ENCODE results near the gene ADGRD2. TPM values are rescaled to one million over a fixed set of nuclear protein-coding genes. Genes with fewer than 3 reads are reported as not detected.

The ADGRD2 gene
- total and polyA plus RNA-seq, 9 donors, result not detected

DNA sequence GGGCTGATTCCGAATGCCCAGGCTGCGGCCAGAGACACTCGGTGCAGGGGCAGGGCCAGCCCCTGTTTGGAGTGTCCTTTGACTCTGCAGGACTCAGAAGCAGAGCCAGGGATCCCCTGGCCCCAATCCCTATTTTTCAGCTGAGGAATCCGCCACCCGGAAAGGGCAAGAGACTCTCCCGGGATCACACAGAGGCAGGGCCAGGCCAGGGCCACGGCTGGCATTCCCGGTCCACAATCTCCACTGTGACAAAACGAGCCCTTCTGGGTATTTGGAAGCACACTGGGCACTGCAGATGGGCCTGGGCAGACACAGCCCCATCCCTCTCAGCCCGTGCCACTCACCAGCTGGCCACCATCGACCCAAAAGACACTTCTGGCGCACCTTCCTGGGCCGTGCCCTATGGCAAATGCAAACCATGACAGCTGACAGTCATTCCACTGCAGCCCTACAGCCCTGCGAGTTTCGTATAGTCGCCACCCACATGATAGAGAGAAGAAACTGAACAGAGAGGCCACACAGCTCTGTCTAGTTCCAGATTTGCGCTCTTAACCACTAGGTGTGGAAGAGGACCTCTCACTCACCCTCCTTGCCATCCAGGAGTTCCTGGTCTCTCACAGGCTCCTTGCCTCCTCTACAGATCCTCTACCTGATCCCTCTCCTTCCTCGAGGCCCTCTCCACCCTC, 43.7 kb downstream of the ADGRD2 start:
- Histone ChIP-seq H3K4me1 (ENCODE audit: insufficient read depth) (peaks cover 5% of the 10 kb centered on the region), H3K4me3 (no peak overlapping the region), H3K27ac (no peak overlapping the region), H3K36me3 (no peaks in the 10 kb centered on the region), H3K27me3 (no peaks in the 10 kb centered on the region), H3K9me3 (no peaks in the 10 kb centered on the region)
- WGBS, 3 donors, result 72 to 75% (median 74%) methylated on average over 18 of the region's 18 CpGs
- intact Hi-C loops (cut with DNase I), result no loop called here
- no peak for DNase-seq
- TF ChIP-seq, protein P1, sequence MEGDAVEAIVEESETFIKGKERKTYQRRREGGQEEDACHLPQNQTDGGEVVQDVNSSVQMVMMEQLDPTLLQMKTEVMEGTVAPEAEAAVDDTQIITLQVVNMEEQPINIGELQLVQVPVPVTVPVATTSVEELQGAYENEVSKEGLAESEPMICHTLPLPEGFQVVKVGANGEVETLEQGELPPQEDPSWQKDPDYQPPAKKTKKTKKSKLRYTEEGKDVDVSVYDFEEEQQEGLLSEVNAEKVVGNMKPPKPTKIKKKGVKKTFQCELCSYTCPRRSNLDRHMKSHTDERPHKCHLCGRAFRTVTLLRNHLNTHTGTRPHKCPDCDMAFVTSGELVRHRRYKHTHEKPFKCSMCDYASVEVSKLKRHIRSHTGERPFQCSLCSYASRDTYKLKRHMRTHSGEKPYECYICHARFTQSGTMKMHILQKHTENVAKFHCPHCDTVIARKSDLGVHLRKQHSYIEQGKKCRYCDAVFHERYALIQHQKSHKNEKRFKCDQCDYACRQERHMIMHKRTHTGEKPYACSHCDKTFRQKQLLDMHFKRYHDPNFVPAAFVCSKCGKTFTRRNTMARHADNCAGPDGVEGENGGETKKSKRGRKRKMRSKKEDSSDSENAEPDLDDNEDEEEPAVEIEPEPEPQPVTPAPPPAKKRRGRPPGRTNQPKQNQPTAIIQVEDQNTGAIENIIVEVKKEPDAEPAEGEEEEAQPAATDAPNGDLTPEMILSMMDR (IDR thresholded peaks at IDR 0.05), result no peak
- TF ChIP-seq EP300 (IDR thresholded peaks at IDR 0.05), result no peak
- no peak for TF ChIP-seq POLR2A (IDR thresholded peaks at IDR 0.05)

DNA sequence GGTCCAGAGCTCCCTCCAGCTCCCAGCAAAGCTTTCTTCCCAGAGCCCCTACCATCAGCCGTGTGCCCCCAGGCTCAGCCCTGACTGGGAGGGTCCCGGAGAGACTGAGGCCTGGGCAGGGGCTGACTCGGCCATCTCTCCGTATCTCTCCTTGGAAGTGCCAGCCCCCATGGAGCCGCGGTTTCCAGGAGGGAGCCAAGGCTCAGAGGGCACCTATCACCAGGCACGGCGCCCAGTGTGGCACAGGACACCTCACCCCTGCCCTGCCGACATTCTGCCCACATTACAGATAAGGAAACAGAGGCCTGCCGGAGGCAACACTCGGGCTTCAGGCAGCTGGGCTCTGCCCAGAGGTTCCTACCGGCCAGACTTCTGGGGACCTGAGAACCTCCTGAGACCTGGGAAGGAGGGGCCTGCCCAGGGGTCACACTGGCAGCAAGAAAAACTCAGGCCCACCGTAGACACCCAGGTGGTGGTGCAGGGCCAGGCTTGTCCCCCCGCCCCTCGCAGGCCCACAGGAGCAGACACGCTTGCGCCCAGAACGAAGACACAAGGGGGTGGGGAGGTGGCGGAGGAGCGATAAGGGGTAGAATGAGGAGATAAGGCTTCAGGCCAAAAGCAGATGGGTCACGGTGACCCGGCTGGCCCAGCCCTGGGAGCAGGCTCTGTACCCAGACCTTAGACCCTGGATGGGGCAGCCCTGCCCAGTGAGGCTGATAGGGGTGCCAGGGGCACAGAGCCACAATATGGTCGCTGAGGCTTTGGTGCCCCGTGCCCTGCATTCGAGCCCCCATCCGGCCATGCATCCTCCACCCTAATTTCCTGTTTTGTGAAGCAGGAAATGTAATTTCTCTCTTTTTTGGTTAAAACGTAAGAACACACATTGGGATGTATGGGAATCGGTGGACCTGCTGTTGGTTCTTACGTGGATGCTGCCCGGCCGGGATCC, 45.1 kb downstream of the ADGRD2 start:
- no peak for TF ChIP-seq EP300 (IDR thresholded peaks at IDR 0.05)
- TF ChIP-seq POLR2A (IDR thresholded peaks at IDR 0.05), result no peak
- TF ChIP-seq, protein P1 (IDR thresholded peaks at IDR 0.05), result no peak
- 55 to 77% (median 70%) methylated on average over 31 of the region's 31 CpGs for WGBS, 3 donors
- Histone ChIP-seq H3K4me1 (ENCODE audit: insufficient read depth) (peaks cover 5% of the 10 kb centered on the region), H3K27me3 (no peaks in the 10 kb centered on the region), H3K4me3 (no peak overlapping the region), H3K9me3 (no peaks in the 10 kb centered on the region), H3K27ac (no peak overlapping the region), H3K36me3 (no peaks in the 10 kb centered on the region)
- DNase-seq, result peak in 1 of 5 donors; percentile 70
- intact Hi-C loops (cut with DNase I), result no loop called here

DNA sequence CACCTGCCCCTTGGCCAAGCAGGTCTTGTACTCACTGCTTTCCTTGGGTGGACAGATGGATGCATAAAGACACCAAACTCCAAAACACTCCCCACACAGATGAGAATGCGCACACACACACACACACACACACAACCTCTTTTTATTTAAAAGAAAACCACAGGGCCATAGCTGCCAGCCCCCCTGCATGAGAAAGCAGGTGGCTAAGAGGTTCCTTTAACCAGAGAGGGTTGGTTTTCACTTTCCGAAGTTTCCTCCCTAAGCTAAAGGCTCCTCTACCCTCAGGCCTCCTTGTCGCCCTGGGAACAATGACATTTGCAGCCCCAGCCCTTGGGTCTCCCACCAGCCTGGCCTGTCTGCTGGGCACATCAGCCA, 45.8 kb downstream of the ADGRD2 start:
- H3K27me3 ChIP-seq, result no peaks in the 10 kb centered on the region
- H3K36me3 ChIP-seq, result no peaks in the 10 kb centered on the region
- no peaks in the 10 kb centered on the region for H3K9me3 ChIP-seq
- WGBS, 3 donors, result 89 to 96% (median 91%) methylated on average over 3 of the region's 3 CpGs
- intact Hi-C loops (cut with DNase I), result no loop called here
- peaks cover 5% of the 10 kb centered on the region for H3K4me1 ChIP-seq (ENCODE audit: insufficient read depth)
- DNase-seq, result no peak
- H3K27ac ChIP-seq, result no peak overlapping the region
- TF ChIP-seq POLR2A (IDR thresholded peaks at IDR 0.05), result no peak
- no peak for TF ChIP-seq EP300 (IDR thresholded peaks at IDR 0.05)
- TF ChIP-seq, protein P1 (IDR thresholded peaks at IDR 0.05), result no peak
- H3K4me3 ChIP-seq, result no peak overlapping the region

DNA sequence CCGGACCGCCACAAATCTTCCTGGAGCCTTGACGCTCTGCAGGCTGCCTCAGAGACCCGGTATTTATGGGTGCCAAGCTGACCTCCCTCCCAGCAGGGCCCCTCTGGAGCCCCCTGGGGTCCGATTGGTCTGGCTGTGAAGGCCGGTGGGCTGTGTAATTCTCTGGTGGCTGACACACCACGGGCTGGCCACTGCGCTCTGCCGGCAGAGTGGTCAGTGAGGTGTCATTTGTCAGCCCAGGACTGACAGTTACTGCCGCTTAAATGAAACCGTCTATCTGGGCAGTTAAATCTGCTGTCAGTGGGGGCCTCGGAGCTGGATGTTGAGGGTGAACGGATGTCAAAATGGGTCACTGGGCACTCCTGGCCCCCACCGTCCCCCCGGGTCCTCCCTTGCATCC, 46.2 kb downstream of the ADGRD2 start:
- no peak overlapping the region for H3K4me3 ChIP-seq
- DNase-seq, result no peak
- intact Hi-C loops (cut with DNase I), result no loop called here
- no peaks in the 10 kb centered on the region for H3K9me3 ChIP-seq
- H3K27me3 ChIP-seq, result no peaks in the 10 kb centered on the region
- H3K36me3 ChIP-seq, result no peaks in the 10 kb centered on the region
- H3K4me1 ChIP-seq (ENCODE audit: insufficient read depth), result peaks cover 5% of the 10 kb centered on the region
- no peak overlapping the region for H3K27ac ChIP-seq
- 67 to 74% (median 69%) methylated on average over 11 to 15 of the region's 15 CpGs for WGBS, 3 donors
- TF ChIP-seq POLR2A (IDR thresholded peaks at IDR 0.05) (no peak), EP300 (IDR thresholded peaks at IDR 0.05) (no peak)
- TF ChIP-seq, protein P1 (IDR thresholded peaks at IDR 0.05), result no peak
